Measurements from ENCODE around the gene S100A3.
"Not testable (repeated sequence)": the region's sequence is repeated elsewhere in the genome, so short reads cannot be mapped to it uniquely, and the experiment has no call there.

Gene S100A3

GRCh38 chr1:153534226-153534924, 14.7 kb downstream of the S100A3 start:
- no peak for DNase-seq

DNA sequence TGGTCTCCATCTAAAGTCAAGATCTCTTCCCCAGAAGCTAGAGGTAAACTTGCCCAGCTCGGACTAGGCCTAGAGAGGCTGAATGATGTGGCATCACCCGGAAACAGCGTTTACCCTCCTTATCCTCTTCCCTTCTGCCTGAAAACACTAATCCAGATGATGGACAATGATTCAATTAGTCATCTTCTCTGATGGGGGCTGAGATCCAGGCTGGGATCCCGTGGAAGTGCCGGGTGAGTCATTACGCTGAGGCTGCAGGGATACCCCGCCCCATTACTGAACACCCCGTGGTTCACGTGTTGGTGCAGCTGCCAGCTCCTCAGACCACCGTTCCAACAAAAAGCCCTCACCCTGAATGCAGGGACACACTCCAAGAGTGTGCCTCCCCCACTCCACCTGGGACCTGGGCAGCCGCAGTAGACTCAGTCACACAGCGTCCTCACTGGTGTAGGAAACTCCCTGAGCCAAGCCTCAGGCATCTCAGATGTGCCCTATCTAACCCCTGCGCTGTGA, 15.3 kb downstream of the S100A3 start:
- peak in 1 of 2 donors; percentile 29 for DNase-seq

- DNase-seq: peak; percentile 75 to 81
These were observed 16.1 kb downstream of the S100A3 start for GRCh38 chr1:153532769-153533599.

DNA sequence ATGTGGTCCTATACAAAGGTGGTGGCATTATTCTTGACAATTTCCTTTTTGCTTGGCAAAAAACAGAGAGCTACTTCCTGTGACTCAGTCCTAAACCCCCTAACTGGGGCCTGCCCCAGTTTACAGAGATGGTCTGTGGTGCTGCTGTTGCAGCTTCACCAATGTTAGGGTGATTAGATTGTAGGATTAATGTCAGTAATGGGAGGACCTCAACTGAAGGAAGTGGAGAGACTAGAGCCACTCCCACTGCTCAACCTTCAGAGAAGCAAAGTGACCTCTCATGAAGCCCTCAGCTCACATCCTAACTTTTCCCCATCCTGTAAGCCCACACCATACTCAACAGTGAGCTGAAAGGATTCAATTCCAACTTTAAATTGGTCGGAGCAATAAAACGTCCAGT, 16.9 kb downstream of the S100A3 start:
- DNase-seq: peak in 1 of 2 donors; percentile 63

DNA sequence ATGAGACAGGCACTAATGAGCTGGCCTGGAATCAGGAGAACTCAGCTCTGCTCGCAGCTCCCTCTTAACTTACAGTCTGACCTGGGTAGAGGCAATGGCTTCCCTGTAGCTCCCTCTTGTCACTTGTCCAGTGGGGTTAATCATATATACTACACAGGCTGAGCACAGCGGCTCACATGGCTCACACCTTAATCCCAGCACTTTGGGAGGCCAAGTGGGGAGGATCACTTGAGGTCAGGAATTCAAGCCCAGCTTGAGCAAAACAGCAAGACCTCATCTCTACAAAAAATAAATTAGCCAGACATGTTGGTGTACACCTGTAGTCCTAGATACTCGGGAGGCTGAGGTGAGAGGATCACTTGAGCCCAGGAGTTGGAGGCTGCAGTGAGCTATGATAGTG, 17.4 kb downstream of the S100A3 start:
- DNase-seq: no peak

- no peak for DNase-seq
These were observed 21.4 kb downstream of the S100A3 start for GRCh38 chr1:153527683-153528040.

DNA sequence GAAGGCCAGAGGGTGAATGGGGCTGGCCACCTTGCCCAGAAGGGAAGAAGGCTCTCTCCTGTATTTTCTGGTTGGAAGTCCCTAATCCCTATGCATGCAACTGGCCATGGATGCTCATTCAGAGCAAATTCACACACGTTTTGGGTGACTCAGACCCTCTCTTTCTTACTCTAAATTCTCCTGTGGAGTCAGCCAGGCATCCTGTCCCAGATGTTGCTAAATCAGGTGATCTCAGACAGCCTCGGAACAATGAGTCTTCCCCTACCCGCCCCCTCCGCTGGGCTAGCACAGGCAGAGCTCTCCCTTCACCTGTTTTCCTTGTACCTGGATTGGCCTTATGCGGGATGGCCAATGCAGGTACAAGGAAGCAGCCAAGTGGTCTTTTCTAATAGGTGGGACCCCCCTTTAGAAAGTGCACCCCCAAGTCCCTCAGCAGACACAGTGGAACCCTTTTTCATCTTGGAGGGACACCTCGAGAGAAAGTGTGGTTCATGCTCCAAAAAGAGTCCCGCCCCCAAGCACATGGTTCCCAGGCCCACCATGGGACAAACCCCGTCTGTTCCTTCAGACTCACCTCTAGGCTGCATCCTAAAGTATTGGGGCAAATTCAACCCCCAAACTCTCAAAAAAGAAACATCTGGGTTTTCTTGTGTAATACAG, 21.9 kb downstream of the S100A3 start:
- DNase-seq: no peak

- DNase-seq: no peak
These were observed 22.9 kb downstream of the S100A3 start for GRCh38 chr1:153526132-153526543.

GRCh38 chr1:153525088-153525728, 23.9 kb downstream of the S100A3 start:
- no peak for DNase-seq

- DNase-seq: not testable (repeated sequence)
These were observed 26.6 kb downstream of the S100A3 start for GRCh38 chr1:153522353-153523048.

GRCh38 chr1:153521808-153522207, 27.2 kb downstream of the S100A3 start:
- not testable (repeated sequence) for DNase-seq

DNA sequence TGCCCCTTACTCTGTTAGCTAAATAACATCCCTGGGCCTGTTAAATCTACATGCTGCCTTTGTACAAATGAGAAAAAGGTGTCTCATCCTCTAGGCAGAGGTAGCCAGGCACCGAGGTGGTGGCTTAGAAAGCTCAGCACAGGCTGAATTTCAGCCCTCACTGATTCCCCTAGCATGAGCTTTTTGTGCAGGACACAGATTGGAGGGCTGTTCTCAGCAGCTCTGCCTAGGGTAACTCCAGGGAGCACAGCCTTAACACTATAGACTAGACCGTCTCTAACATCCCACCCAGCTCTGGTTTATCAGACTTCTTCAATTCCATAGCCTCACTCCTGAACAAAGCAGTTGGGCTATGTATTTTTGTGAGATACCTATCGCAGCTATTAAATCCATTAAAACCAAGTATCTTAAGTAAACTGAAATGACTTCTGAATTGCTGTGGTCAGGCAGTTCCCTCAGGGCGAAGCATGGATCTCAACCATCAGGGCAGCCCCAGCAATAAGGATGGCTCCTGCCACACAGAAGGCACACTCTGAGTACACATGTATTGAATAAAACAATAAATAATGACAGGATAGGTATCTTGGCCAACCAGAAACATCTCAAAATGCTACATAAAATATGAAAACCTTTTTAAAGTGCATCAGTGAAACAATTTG, 28.1 kb downstream of the S100A3 start:
- DNase-seq: no peak

DNA sequence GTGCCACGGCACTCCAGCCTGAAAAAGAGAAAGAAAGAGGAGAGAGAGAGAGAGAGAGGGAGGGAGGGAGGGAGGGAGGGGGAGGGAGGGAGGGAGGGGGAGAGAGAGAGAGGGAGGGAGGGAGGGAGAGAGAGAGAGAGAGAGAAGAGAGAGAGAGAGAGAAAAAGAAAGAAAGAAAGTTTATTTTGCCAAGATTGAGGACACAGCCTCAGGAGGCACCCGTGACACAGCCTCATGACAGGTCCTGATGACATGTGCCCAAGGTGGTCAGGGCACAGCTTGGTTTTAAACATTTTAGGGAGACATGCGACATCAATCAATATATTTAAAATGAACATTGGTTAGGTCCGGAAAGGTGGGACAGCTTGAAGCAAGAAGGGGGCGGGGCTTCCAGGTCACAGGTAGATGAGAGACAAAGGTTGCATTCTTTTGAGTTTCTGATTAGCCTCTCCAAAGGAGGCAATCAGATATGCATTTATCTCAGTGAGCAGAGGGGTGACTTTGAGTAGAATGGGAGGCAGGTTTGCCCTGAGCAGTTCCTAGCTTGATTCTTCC, 28.8 kb downstream of the S100A3 start:
- not testable (repeated sequence) for DNase-seq

DNA sequence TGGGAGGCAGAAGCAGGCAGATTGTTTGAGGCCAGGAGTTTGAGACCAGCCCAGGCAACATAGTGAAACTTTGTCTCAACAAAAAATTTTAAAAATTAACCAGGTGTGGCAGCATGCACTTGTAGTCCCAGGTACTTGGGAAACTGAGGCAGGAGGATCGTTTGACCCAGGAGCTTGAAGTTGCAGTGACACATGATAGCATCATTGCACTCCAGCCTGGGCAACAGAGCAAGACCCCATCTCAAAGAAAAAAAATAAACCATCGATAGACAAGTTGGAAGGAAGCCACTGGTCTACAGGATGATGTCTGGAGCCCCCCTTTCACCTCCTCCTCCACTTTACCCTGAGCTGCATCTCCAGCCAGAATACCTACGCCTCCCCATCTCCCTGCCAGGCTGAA, 29.8 kb downstream of the S100A3 start:
- no peak for DNase-seq

- peak in 1 of 2 donors; percentile 30 for DNase-seq
These were observed 33.3 kb downstream of the S100A3 start for GRCh38 chr1:153515504-153516394.

- no peak for DNase-seq
These were observed 35.4 kb downstream of the S100A3 start for GRCh38 chr1:153513666-153514065.

- no peak for DNase-seq
These were observed 36.0 kb downstream of the S100A3 start for GRCh38 chr1:153513023-153513422.

GRCh38 chr1:153510984-153511410, 38.1 kb downstream of the S100A3 start:
- DNase-seq: peak; percentile 79 to 80

- peak; percentile 45 to 68 for DNase-seq
These were observed 39.2 kb downstream of the S100A3 start for GRCh38 chr1:153509729-153510354.

- DNase-seq: no peak
These were observed 40.0 kb downstream of the S100A3 start for GRCh38 chr1:153509036-153509435.

Data from CD4-positive, alpha-beta T cell treated with Interleukin-4 for 1 hour (primary cell).